Panc1 (cell line): Measurements from ENCODE around the gene EXOC8. TPM values are rescaled to one million over a fixed set of nuclear protein-coding genes. Genes with fewer than 3 reads are reported as not detected.

Experiments
- ATAC-seq: fragments of 200-7000 bp; cut with Tn5 transposase; 2 replicates; pipeline ENCODE4 v1.9.1; 2020; ENCODE audit warnings: mild to moderate bottlenecking, moderate library complexity
- BruUV-seq: library from RNA; stranded (reverse); fragments of 400-500 nt; replicated peaks from 2 replicates; lab custom pipeline; 2021; lab: Mats Ljungman, UMichigan
- CTCF ChIA-PET: fragments of 300-600 bp; sonication (Branson Sonifier 250); formaldehyde crosslinking; loops from one replicate; lab custom pipeline; 2022; ENCODE audit warnings: antibody characterized with exemption; lab: Charles Lee
- POLR2A ChIA-PET: fragments of 300-600 bp; sonication (Branson Sonifier 250); formaldehyde crosslinking; loops from one replicate; lab custom pipeline; 2022; ENCODE audit warnings: antibody characterized with exemption; lab: Charles Lee
- DNase-seq: peaks from one replicate; pipeline ENCODE4 v3.0.0-alpha.2; 2010; ENCODE audit warnings: low read depth, low spot score
- H3K27ac ChIP-seq: 2 replicates; pipeline ENCODE4 v1.5.1; 2011; ENCODE audit warnings: mild to moderate bottlenecking, low read length, inconsistent platforms
- H3K27me3 ChIP-seq: fragments of 200-500 bp; sonication (Bioruptor generic); 2 replicates; pipeline ENCODE4 v1.6.0; 2014; ENCODE audit warnings: low read length, inconsistent platforms; ENCODE audit not compliant: control insufficient read depth, insufficient read depth
- H3K36me3 ChIP-seq: fragments of 200-500 bp; sonication (Bioruptor generic); 2 replicates; pipeline ENCODE4 v1.5.1; 2014; ENCODE audit warnings: inconsistent platforms, mild to moderate bottlenecking, low read length, moderate library complexity; ENCODE audit not compliant: control insufficient read depth, insufficient read depth
- H3K4me1 ChIP-seq: 2 replicates; pipeline ENCODE4 v1.5.1; 2011; ENCODE audit warnings: inconsistent platforms, mild to moderate bottlenecking, low read length, moderate library complexity; ENCODE audit not compliant: control insufficient read depth, insufficient read depth
- H3K4me3 ChIP-seq, 2 experiments: 2 replicates each; pipeline ENCODE4 v1.5.1; 2011 to 2012; ENCODE audit warnings: low read depth in 2 of 2, low read length in 2 of 2, mild to moderate bottlenecking in 2 of 2, inconsistent platforms in 1 of 2, moderate library complexity in 1 of 2
- H3K9me3 ChIP-seq: fragments of 200-500 bp; sonication (Bioruptor generic); 2 replicates; pipeline ENCODE4 v1.5.1; 2014; ENCODE audit warnings: low read depth, mild to moderate bottlenecking, inconsistent platforms, low read length, moderate library complexity; ENCODE audit not compliant: control insufficient read depth, insufficient read depth
- POLR2AphosphoS5 ChIP-seq: IDR thresholded peaks from 2 replicates; pipeline ENCODE4 v1.6.1; 2012; ENCODE audit warnings: mild to moderate bottlenecking, low read depth, low read length, moderate library complexity
- SIN3A ChIP-seq: IDR thresholded peaks from 2 replicates; pipeline ENCODE4 v1.6.1; 2012; ENCODE audit warnings: low read depth, mild to moderate bottlenecking, low read length, moderate library complexity, borderline replicate concordance; ENCODE audit not compliant: insufficient read depth
- TCF7L2 ChIP-seq: IDR thresholded peaks from 2 replicates; pipeline ENCODE4 v1.6.1; 2011; ENCODE audit warnings: mild to moderate bottlenecking, low read depth, low read length, inconsistent platforms
- in situ Hi-C: cut with HindIII; loops from 2 replicates; pipeline ENCODE4 v1.10.0; 2016; ENCODE audit warnings: low sequenced_read_pairs, low pct_unique_long_range_greater_than_20kb
- intact Hi-C: fragments of 100-400 bp; cut with micrococcal nuclease; formaldehyde crosslinking; loops from one replicate; pipeline ENCODE4 v1.10.0; 2022; ENCODE audit not compliant: unreplicated experiment
- total RNA-seq: library from RNA; stranded (reverse); gene quantifications from one replicate; pipeline ENCODE4 v1.2.1, GENCODE V29; 2021; ENCODE audit not compliant: unreplicated experiment
- TF ChIP-seq, protein P1 (sequence below), 2 experiments: IDR thresholded peaks; 2 replicates each; pipeline ENCODE4 v1.6.1; 2011 to 2012; ENCODE audit warnings: low read depth in 2 of 2, control low read depth in 1 of 2, low read length in 1 of 2, mild to moderate bottlenecking in 1 of 2, moderate library complexity in 1 of 2; ENCODE audit not compliant: insufficient read depth in 1 of 2
- TF ChIP-seq, protein P2 (sequence below): fragments of 450-650 bp; IDR thresholded peaks from 2 replicates; pipeline ENCODE4 v1.5.1; 2017; ENCODE audit warnings: mild to moderate bottlenecking

Gene EXOC8
- total RNA-seq, 1 experiment from 2014 or later, result 14.0 TPM

DNA sequence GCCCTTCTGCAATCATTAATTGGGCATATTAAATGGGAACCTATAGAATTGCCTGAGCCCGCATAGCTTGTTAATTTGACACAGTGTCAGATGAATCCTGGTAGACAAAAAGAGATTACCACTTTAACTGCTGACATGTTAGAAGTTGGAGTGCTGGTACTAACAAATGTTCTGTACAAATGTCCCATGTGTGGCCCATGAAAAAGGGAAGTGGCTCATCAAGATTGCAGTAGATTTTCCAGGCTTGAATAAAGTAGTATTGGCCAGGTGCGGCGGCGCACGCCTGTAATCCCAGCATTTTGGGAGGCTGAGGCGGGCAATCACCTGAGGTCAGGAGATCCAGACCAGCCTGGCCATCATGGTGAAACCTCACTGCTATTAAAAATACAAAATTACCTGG, 51.0 kb downstream of the EXOC8 start:
- CTCF ChIA-PET, result no interaction called here
- ATAC-seq, result no peak
- Histone ChIP-seq H3K36me3 (no peaks in the 10 kb centered on the region), H3K4me3 (no peak overlapping the region), H3K4me1 (no peaks in the 10 kb centered on the region), H3K27ac (no peak overlapping the region), H3K9me3 (no peaks in the 10 kb centered on the region), H3K27me3 (no peaks in the 10 kb centered on the region)
- no TSS peak for BruUV-seq
- POLR2A ChIA-PET, result no interaction called here
- no peak for TF ChIP-seq POLR2AphosphoS5
- TF ChIP-seq, protein P1, sequence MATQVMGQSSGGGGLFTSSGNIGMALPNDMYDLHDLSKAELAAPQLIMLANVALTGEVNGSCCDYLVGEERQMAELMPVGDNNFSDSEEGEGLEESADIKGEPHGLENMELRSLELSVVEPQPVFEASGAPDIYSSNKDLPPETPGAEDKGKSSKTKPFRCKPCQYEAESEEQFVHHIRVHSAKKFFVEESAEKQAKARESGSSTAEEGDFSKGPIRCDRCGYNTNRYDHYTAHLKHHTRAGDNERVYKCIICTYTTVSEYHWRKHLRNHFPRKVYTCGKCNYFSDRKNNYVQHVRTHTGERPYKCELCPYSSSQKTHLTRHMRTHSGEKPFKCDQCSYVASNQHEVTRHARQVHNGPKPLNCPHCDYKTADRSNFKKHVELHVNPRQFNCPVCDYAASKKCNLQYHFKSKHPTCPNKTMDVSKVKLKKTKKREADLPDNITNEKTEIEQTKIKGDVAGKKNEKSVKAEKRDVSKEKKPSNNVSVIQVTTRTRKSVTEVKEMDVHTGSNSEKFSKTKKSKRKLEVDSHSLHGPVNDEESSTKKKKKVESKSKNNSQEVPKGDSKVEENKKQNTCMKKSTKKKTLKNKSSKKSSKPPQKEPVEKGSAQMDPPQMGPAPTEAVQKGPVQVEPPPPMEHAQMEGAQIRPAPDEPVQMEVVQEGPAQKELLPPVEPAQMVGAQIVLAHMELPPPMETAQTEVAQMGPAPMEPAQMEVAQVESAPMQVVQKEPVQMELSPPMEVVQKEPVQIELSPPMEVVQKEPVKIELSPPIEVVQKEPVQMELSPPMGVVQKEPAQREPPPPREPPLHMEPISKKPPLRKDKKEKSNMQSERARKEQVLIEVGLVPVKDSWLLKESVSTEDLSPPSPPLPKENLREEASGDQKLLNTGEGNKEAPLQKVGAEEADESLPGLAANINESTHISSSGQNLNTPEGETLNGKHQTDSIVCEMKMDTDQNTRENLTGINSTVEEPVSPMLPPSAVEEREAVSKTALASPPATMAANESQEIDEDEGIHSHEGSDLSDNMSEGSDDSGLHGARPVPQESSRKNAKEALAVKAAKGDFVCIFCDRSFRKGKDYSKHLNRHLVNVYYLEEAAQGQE (IDR thresholded peaks at IDR 0.05; ENCODE audit: insufficient read depth in 1 of 2, low read depth in 2 of 2, low read length in 1 of 2), result no peak
- TF ChIP-seq TCF7L2, result no peak
- TF ChIP-seq, protein P2, sequence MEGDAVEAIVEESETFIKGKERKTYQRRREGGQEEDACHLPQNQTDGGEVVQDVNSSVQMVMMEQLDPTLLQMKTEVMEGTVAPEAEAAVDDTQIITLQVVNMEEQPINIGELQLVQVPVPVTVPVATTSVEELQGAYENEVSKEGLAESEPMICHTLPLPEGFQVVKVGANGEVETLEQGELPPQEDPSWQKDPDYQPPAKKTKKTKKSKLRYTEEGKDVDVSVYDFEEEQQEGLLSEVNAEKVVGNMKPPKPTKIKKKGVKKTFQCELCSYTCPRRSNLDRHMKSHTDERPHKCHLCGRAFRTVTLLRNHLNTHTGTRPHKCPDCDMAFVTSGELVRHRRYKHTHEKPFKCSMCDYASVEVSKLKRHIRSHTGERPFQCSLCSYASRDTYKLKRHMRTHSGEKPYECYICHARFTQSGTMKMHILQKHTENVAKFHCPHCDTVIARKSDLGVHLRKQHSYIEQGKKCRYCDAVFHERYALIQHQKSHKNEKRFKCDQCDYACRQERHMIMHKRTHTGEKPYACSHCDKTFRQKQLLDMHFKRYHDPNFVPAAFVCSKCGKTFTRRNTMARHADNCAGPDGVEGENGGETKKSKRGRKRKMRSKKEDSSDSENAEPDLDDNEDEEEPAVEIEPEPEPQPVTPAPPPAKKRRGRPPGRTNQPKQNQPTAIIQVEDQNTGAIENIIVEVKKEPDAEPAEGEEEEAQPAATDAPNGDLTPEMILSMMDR, result no peak
- TF ChIP-seq SIN3A, result no peak
- no peak for DNase-seq
- intact Hi-C loops (no loop called here), in situ Hi-C loops (no loop called here)

DNA sequence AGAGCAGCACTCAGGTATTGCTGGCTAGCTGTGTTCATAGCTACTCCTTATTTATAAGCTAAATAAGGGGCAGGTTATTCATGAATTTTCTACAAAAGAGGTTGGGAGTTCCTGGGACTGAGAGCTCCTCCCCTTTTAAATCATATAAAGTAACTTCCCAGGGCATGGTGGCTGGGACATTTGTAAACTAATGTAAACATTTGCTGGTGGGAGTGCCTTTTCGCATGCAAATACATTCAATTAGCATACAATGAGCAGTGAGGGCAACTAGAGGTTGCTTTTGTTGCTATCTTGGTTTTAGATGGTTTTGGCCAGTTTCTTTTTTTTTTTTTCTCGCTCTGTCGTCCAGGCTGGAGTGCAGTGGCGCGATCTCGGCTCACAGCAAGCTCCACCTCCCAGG, 53.2 kb downstream of the EXOC8 start:
- no TSS peak for BruUV-seq
- no peaks in the 10 kb centered on the region for H3K4me1 ChIP-seq
- DNase-seq, result no peak
- no peak overlapping the region for H3K4me3 ChIP-seq
- no peak for TF ChIP-seq TCF7L2
- no peak for TF ChIP-seq SIN3A
- TF ChIP-seq, protein P2, result no peak
- TF ChIP-seq, protein P1 (IDR thresholded peaks at IDR 0.05; ENCODE audit: insufficient read depth in 1 of 2, low read depth in 2 of 2, low read length in 1 of 2), result no peak
- TF ChIP-seq POLR2AphosphoS5, result no peak
- no peaks in the 10 kb centered on the region for H3K27me3 ChIP-seq
- no peaks in the 10 kb centered on the region for H3K36me3 ChIP-seq
- ChIA-PET CTCF (interaction anchor here (0.7 kb wide), 1 partner anchor 381 kb away, joined by 5 read pairs; no protein-coding TSS in a partner anchor), POLR2A (no interaction called here)
- in situ Hi-C loops (no loop called here), intact Hi-C loops (no loop called here)
- ATAC-seq, result no peak
- H3K27ac ChIP-seq, result no peak overlapping the region
- no peaks in the 10 kb centered on the region for H3K9me3 ChIP-seq

Other genes starting within 250 kb of the EXOC8 start
- 0.08 TPM for gene TRIM67, start 175.8 kb downstream of the EXOC8 start, total RNA-seq
- 42.5 TPM for gene GNPAT, start 96.6 kb downstream of the EXOC8 start, total RNA-seq
- 20.0 TPM for gene SPRTN, start 441 bp upstream of the EXOC8 start, total RNA-seq
- gene EGLN1, start 84.4 kb upstream of the EXOC8 start, total RNA-seq, result 29.0 TPM
- gene TSNAX, start 190.8 kb upstream of the EXOC8 start, total RNA-seq, result 40.0 TPM